NT2/D1 (cell line): ENCODE data around the gene ARHGEF10L.
"Not testable (repeated sequence)": the region's sequence is repeated elsewhere in the genome, so short reads cannot be mapped to it uniquely, and the experiment has no call there.

Source experiments
- DNase-seq: peaks from one replicate; pipeline ENCODE4 v3.0.0-alpha.2; 2011; ENCODE audit warnings: low read depth, low spot score
- H3K27me3 ChIP-seq: 2 replicates; pipeline ENCODE4 v1.6.0; 2011; ENCODE audit warnings: mild to moderate bottlenecking; ENCODE audit not compliant: insufficient read length, insufficient read depth
- H3K36me3 ChIP-seq: 2 replicates; pipeline ENCODE4 v1.6.1; 2011; ENCODE audit warnings: mild to moderate bottlenecking, low read length, mixed read lengths; ENCODE audit not compliant: insufficient read depth, insufficient read length
- H3K4me1 ChIP-seq: 2 replicates; pipeline ENCODE4 v1.5.1; 2011; ENCODE audit not compliant: insufficient read depth, insufficient read length
- H3K4me3 ChIP-seq: 2 replicates; pipeline ENCODE4 v1.5.1; 2011; ENCODE audit warnings: low read depth; ENCODE audit not compliant: insufficient read length
- H3K9ac ChIP-seq: 2 replicates; pipeline ENCODE4 v1.6.0; 2011; ENCODE audit warnings: low read depth; ENCODE audit not compliant: insufficient read length
- H3K9me3 ChIP-seq: 2 replicates; pipeline ENCODE4 v1.5.1; 2011; ENCODE audit warnings: mild to moderate bottlenecking, low read length; ENCODE audit not compliant: insufficient read depth
- SUZ12 ChIP-seq: IDR thresholded peaks from 2 replicates; pipeline ENCODE4 v1.6.1; 2011; ENCODE audit not compliant: insufficient read length, insufficient read depth; ENCODE audit errors: extremely low read depth
- YY1 ChIP-seq: IDR thresholded peaks from 2 replicates; pipeline ENCODE4 v1.6.1; 2011; ENCODE audit not compliant: insufficient read length, insufficient read depth
- ZNF274 ChIP-seq: IDR thresholded peaks from 2 replicates; pipeline ENCODE4 v1.6.1; 2011; ENCODE audit warnings: mild to moderate bottlenecking, low read depth, low read length

ARHGEF10L gene

GRCh38 chr1:17622823-17623222 is 83.3 kb downstream of the ARHGEF10L start:
- no peaks in the 10 kb centered on the region for H3K4me1 ChIP-seq
- no peaks in the 10 kb centered on the region for H3K9me3 ChIP-seq
- H3K36me3 ChIP-seq, result peaks cover 74% of the 10 kb centered on the region
- DNase-seq, result no peak
- no peaks in the 10 kb centered on the region for H3K27me3 ChIP-seq
- H3K9ac ChIP-seq, result no peak overlapping the region
- no peak overlapping the region for H3K4me3 ChIP-seq
- TF ChIP-seq YY1 (no peak), ZNF274 (no peak)

DNA sequence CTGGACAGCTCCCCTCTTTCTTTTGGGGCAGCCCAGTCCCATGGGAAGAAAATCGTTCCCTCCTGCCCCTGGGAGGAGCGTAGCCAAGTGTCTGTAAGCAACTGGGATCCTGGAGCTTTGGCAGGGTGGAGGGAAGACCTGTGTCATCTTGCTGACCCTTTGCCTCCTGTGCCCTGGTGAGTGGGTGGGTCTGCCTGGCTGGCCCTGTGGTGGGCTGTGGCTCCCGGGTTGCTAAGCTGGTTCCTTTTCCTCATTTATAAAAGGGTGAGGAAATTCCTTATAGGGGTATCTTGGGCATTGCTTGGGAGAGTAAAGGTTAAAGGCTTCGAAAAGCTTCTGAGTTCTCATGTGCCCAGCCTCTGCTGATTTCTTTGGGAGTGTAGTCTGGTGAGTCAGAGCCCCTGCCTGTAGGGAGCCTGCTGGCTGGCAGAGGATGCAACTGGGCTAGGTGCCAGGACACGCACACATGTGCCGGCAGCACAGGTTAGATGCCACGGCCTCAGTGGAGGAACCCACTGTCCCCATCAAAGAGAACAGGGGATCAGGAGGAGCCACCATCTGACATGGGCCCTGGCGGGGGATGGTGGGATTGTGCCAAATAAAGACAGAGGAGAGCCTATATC is 85.2 kb downstream of the ARHGEF10L start:
- Histone ChIP-seq H3K36me3 (peaks cover 74% of the 10 kb centered on the region), H3K4me1 (peaks cover 4% of the 10 kb centered on the region), H3K4me3 (no peak overlapping the region), H3K27me3 (no peaks in the 10 kb centered on the region), H3K9me3 (no peaks in the 10 kb centered on the region), H3K9ac (no peak overlapping the region)
- TF ChIP-seq ZNF274 (no peak), YY1 (no peak), SUZ12 (no peak)
- DNase-seq, result no peak

DNA sequence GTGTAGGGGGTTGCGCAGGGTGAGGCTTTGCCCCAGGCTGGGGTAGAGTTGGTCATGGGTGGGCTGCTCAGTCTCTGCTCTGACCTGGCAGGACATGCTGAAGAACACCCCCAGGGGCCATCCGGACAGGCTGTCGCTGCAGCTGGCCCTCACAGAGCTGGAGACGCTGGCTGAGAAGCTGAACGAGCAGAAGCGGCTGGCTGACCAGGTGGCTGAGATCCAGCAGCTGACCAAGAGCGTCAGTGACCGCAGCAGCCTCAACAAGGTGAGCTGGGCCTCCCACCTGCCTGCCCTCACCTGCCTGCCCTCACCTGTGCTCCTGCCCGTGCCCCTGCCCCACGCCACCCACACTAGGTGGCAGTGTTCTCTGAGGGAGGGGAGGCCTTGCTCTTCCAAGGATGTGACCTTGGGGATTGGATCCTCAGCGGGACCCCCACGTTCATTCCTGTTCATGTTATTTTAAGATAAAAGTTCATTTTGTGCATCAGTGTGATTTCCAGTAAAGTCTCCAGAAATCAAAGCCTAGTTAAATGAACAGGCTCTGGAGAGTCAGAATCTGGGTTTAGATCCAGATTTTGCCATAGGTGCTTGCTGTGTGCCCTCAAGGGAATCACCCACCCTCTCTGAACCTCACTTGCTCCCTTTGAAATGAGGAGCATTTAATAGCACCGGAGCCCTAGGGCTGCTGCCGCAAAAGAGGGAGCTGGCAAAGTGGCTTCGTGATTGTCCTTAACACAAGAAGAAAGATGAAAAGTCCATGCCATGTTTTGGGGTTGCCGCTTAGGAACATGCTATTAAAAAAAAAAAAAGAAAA is 87.9 kb downstream of the ARHGEF10L start:
- Histone ChIP-seq H3K4me3 (no peak overlapping the region), H3K27me3 (no peaks in the 10 kb centered on the region)
- no peak for TF ChIP-seq SUZ12
- TF ChIP-seq ZNF274, result no peak
- TF ChIP-seq YY1, result no peak

DNA sequence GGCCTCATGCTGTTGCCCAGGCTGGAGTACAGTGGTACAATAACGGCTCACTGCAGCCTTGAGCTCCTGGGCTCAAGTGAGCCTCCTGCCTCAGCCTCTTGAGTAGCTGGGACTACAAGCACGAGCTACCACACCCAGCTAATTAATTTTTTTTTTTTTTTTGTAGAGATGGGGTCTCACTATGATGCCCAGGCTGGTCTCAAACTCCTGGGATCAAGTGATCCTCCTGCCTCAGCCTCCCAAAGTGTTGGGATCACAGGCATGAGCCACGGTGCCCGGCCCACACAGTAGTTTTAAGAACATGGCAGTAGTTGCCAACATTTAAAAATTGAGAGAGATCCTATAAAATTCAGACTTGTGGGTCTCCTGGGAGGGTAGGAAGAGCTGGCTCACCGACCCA is 89.5 kb downstream of the ARHGEF10L start:
- H3K9me3 ChIP-seq, H3K4me3 ChIP-seq, DNase-seq, H3K27me3 ChIP-seq, H3K4me1 ChIP-seq, H3K9ac ChIP-seq: not testable (repeated sequence)
- H3K36me3 ChIP-seq, result peaks cover 75% of the 10 kb centered on the region

More for the DNA sequence above, 87.9 kb downstream of the ARHGEF10L start:
- H3K4me1 ChIP-seq, result peaks cover 4% of the 10 kb centered on the region
- peaks cover 80% of the 10 kb centered on the region for H3K36me3 ChIP-seq
- H3K9ac ChIP-seq, result no peak overlapping the region
- no peak for DNase-seq
- no peaks in the 10 kb centered on the region for H3K9me3 ChIP-seq

DNA sequence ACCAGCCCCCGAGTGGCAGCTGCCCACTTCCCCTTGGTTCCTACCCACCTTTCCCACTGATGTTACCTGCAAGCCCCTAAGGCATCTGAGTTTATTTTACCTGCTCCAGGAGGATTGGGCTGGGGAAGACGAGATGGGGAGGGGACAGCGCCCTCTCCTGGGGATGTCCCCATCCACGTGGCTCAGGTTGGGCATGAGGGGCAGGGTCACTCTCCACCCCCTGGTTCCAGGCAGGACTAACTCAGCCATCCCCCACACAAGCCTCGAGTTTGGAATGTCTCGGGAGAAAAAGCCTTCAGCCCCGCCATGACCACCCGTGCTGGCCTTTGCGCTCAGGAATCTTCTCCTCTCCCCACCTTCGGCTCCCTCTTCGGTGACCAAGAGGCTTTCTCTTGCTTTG is 90.0 kb downstream of the ARHGEF10L start:
- Histone ChIP-seq H3K9ac (peak overlapping the region; percentile 50), H3K4me3 (no peak overlapping the region), H3K36me3 (peaks cover 74% of the 10 kb centered on the region), H3K9me3 (no peaks in the 10 kb centered on the region), H3K4me1 (peaks cover 4% of the 10 kb centered on the region), H3K27me3 (no peaks in the 10 kb centered on the region)
- peak; percentile 39 for DNase-seq
- TF ChIP-seq SUZ12 (no peak), ZNF274 (no peak), YY1 (no peak)

- Histone ChIP-seq H3K9ac (no peak overlapping the region), H3K4me3 (no peak overlapping the region), H3K27me3 (no peaks in the 10 kb centered on the region), H3K36me3 (peaks cover 75% of the 10 kb centered on the region), H3K9me3 (no peaks in the 10 kb centered on the region), H3K4me1 (peaks cover 4% of the 10 kb centered on the region)
- TF ChIP-seq YY1, result no peak
- no peak for TF ChIP-seq ZNF274
- no peak for TF ChIP-seq SUZ12
- DNase-seq, result no peak
These were observed 90.7 kb downstream of the ARHGEF10L start for GRCh38 chr1:17630048-17630830.

DNA sequence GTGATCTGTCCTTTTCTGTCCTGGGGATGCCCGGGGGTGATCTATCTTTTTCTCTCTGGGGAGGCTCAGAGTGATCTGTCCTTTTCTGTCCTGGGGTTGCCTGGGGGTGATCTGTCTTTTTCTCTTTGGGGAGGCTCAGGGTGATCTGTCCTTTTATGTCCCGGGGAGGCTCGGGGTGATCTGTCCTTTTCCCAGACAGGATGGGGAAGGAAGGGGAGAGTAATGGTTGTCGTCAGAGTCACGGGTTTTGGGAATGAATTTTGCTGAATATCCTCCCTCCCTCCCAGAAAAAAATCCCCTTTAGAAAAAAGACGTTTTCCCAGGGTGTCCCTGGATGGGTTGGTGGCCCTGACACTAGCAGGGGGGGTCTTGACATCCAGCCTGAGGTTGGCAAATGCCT is 91.5 kb downstream of the ARHGEF10L start:
- Histone ChIP-seq H3K4me3 (no peak overlapping the region), H3K9me3 (no peaks in the 10 kb centered on the region), H3K36me3 (peaks cover 76% of the 10 kb centered on the region), H3K4me1 (peaks cover 4% of the 10 kb centered on the region), H3K9ac (no peak overlapping the region), H3K27me3 (no peaks in the 10 kb centered on the region)
- no peak for DNase-seq
- TF ChIP-seq ZNF274 (no peak), YY1 (no peak), SUZ12 (no peak)
